ENCODE results near the gene BTRC. TPM values are rescaled to one million over a fixed set of nuclear protein-coding genes. Genes with fewer than 3 reads are reported as not detected.
A peak's percentile ranks its signal among the peaks of the same experiment; 100 is the strongest.

The BTRC gene
- total RNA-seq, 1 experiment from 2014 or later: 29.1 TPM

DNA sequence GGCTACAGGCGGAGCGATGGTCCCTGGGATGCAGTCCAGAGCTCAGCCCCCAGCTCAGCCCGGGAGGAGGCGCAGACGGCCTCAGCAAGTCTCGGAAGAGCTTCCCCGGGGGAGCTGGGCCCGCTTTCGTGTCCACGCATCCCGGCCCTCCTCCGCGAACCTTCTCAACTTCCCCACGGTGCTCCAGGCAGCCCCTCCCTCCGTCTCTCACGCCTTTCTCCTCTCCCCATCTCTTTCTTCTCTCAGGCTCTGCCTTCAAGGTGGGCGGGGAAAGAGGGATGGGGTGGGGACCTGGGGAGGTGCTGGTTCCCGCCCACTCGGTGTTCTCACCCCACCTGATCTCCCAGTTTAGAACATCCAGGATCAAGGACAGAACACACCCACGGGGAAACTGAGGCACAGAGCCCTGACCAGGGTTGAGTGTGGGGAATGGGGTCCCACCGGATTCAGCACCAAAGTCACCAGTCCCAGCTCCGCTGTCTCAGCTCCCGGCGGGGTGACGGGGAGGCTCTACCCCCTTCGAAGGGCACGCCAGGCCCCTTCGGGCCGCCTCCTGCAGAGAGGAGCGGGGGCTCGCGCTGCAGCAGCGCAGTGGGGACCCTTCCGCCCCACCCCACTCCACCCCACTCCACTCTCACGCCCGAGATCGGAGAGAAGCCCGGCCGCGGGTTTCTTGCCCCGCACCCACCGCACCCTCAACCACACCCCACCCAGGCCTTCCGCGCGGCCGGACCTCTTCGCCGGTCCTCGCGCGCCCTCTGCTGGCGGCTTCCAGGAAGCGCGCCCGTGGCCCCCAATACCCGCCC is 215.9 kb downstream of the BTRC start:
- Histone ChIP-seq H3K36me3 (ENCODE audit: control insufficient read depth in 1 of 2, insufficient read depth in 2 of 2, low read length in 2 of 2) (no peaks in the 10 kb centered on the region), H3K27me3 (ENCODE audit: insufficient read depth, low read length) (no peaks in the 10 kb centered on the region), H3K4me2 (ENCODE audit: low read length) (peak overlapping the region; percentile 100), H4K20me1 (ENCODE audit: insufficient read depth) (no peaks in the 10 kb centered on the region), H3K4me1 (ENCODE audit: control insufficient read depth in 1 of 2, insufficient read depth in 2 of 2, low read length in 2 of 2) (peaks cover 11 to 22% of the 10 kb centered on the region in 2 experiments), H3K9me2 (ENCODE audit: insufficient read depth) (no peaks in the 10 kb centered on the region), H2AFZ (ENCODE audit: low read depth, low read length, poor library complexity, severe bottlenecking) (peak overlapping the region; percentile 96), H3K9me3 (ENCODE audit: control insufficient read depth in 1 of 2, insufficient read depth in 1 of 2, low read depth in 1 of 2, low read length in 2 of 2) (no peaks in the 10 kb centered on the region), H3K27ac (ENCODE audit: low read depth, low read length) (peak overlapping the region; percentile 48; the same call in 1 of the 2 replicates), H3K9ac (ENCODE audit: low read length) (peak overlapping the region; percentile 72), H3K4me3 (replicated peaks in 1 of 2; ENCODE audit: low read depth in 1 of 2, low read length in 2 of 2) (peak overlapping the region; percentile 62 to 66), H3K79me2 (ENCODE audit: insufficient read depth, low read length) (no peaks in the 10 kb centered on the region)
- CTCF ChIA-PET: interaction anchor here (0.6 to 3.8 kb wide), 32 partner anchors 11 to 1363 kb away, joined by 3 to 130 read pairs (median 6); partner anchors contain the start of genes DPCD and POLL
- peak; percentile 65 for DNase-seq (ENCODE audit: low read depth, low spot score)
- RAD21 ChIA-PET (ENCODE audit: low non-redundant PET in 1 of 2, low total read pairs in 2 of 2, uncharacterized antibody in 2 of 2, unreplicated experiment in 2 of 2): interaction anchor here (0.6 to 3.7 kb wide), 13 partner anchors 18 to 474 kb away, joined by 3 to 31 read pairs (median 4); partner anchors contain the start of genes BTRC (in 1 of the 2), DPCD (in 1 of the 2) and POLL (in 1 of the 2)
- no TSS peak for BruUV-seq (replicated peaks)
- POLR2A ChIA-PET: interaction anchor here (0.6 to 2.8 kb wide), 6 partner anchors 172 to 408 kb away, joined by 3 to 14 read pairs (median 3); no protein-coding TSS in a partner anchor
- peak; percentile 89 for ATAC-seq
- intact Hi-C loops (cut with micrococcal nuclease): loop anchor here (1.0 to 10.0 kb wide), 5 partner anchors 269 to 505 kb away; partner anchors contain the start of gene KAZALD1
- TF ChIP-seq ELF1 (IDR thresholded peaks at IDR 0.05; ENCODE audit: borderline replicate concordance, low read depth) (no peak), TCF7L2 (IDR thresholded peaks at IDR 0.05; ENCODE audit: borderline replicate concordance, extremely low read depth, insufficient read depth, insufficient read length) (no peak), POLR2AphosphoS5 (IDR thresholded peaks at IDR 0.05; ENCODE audit: low read depth, low read length) (peak; percentile 42; the same call in 1 of the 2 replicates), FOSL1 (IDR thresholded peaks at IDR 0.05; ENCODE audit: low read depth) (no peak), SRF (IDR thresholded peaks at IDR 0.05; ENCODE audit: low read depth) (no peak), EZH2phosphoT487 (IDR thresholded peaks at IDR 0.05; ENCODE audit: borderline replicate concordance) (no peak), POLR2A (IDR thresholded peaks at IDR 0.05; ENCODE audit: borderline replicate concordance, extremely low read depth, insufficient read depth, insufficient read length) (peak; percentile 11), YY1 (IDR thresholded peaks at IDR 0.05; ENCODE audit: extremely low read depth, insufficient replicate concordance, low read depth, low read length) (no peak), CBX3 (IDR thresholded peaks at IDR 0.05; ENCODE audit: low read depth) (no peak), CEBPB (IDR thresholded peaks at IDR 0.05; ENCODE audit: low read depth) (no peak), ZNF274 (IDR thresholded peaks at IDR 0.05; ENCODE audit: low read depth, low read length) (no peak)
- TF ChIP-seq, protein P1, sequence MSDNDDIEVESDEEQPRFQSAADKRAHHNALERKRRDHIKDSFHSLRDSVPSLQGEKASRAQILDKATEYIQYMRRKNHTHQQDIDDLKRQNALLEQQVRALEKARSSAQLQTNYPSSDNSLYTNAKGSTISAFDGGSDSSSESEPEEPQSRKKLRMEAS (IDR thresholded peaks at IDR 0.05): no peak
- TF ChIP-seq, protein P2, sequence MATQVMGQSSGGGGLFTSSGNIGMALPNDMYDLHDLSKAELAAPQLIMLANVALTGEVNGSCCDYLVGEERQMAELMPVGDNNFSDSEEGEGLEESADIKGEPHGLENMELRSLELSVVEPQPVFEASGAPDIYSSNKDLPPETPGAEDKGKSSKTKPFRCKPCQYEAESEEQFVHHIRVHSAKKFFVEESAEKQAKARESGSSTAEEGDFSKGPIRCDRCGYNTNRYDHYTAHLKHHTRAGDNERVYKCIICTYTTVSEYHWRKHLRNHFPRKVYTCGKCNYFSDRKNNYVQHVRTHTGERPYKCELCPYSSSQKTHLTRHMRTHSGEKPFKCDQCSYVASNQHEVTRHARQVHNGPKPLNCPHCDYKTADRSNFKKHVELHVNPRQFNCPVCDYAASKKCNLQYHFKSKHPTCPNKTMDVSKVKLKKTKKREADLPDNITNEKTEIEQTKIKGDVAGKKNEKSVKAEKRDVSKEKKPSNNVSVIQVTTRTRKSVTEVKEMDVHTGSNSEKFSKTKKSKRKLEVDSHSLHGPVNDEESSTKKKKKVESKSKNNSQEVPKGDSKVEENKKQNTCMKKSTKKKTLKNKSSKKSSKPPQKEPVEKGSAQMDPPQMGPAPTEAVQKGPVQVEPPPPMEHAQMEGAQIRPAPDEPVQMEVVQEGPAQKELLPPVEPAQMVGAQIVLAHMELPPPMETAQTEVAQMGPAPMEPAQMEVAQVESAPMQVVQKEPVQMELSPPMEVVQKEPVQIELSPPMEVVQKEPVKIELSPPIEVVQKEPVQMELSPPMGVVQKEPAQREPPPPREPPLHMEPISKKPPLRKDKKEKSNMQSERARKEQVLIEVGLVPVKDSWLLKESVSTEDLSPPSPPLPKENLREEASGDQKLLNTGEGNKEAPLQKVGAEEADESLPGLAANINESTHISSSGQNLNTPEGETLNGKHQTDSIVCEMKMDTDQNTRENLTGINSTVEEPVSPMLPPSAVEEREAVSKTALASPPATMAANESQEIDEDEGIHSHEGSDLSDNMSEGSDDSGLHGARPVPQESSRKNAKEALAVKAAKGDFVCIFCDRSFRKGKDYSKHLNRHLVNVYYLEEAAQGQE (IDR thresholded peaks at IDR 0.05; ENCODE audit: low read depth): no peak
- TF ChIP-seq, protein P3, sequence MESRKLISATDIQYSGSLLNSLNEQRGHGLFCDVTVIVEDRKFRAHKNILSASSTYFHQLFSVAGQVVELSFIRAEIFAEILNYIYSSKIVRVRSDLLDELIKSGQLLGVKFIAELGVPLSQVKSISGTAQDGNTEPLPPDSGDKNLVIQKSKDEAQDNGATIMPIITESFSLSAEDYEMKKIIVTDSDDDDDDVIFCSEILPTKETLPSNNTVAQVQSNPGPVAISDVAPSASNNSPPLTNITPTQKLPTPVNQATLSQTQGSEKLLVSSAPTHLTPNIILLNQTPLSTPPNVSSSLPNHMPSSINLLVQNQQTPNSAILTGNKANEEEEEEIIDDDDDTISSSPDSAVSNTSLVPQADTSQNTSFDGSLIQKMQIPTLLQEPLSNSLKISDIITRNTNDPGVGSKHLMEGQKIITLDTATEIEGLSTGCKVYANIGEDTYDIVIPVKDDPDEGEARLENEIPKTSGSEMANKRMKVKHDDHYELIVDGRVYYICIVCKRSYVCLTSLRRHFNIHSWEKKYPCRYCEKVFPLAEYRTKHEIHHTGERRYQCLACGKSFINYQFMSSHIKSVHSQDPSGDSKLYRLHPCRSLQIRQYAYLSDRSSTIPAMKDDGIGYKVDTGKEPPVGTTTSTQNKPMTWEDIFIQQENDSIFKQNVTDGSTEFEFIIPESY (IDR thresholded peaks at IDR 0.05; ENCODE audit: extremely low read depth, insufficient replicate concordance, low read length): no peak
- TF ChIP-seq, protein P4, sequence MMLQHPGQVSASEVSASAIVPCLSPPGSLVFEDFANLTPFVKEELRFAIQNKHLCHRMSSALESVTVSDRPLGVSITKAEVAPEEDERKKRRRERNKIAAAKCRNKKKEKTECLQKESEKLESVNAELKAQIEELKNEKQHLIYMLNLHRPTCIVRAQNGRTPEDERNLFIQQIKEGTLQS (IDR thresholded peaks at IDR 0.05): no peak
- TF ChIP-seq, protein P5, sequence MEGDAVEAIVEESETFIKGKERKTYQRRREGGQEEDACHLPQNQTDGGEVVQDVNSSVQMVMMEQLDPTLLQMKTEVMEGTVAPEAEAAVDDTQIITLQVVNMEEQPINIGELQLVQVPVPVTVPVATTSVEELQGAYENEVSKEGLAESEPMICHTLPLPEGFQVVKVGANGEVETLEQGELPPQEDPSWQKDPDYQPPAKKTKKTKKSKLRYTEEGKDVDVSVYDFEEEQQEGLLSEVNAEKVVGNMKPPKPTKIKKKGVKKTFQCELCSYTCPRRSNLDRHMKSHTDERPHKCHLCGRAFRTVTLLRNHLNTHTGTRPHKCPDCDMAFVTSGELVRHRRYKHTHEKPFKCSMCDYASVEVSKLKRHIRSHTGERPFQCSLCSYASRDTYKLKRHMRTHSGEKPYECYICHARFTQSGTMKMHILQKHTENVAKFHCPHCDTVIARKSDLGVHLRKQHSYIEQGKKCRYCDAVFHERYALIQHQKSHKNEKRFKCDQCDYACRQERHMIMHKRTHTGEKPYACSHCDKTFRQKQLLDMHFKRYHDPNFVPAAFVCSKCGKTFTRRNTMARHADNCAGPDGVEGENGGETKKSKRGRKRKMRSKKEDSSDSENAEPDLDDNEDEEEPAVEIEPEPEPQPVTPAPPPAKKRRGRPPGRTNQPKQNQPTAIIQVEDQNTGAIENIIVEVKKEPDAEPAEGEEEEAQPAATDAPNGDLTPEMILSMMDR (IDR thresholded peaks at IDR 0.05 in 2 of 3, conservative IDR thresholded peaks at IDR 0.05 in 1 of 3; ENCODE audit: borderline replicate concordance in 1 of 3, insufficient read depth in 1 of 3, low read depth in 2 of 3, low read length in 2 of 3): peak in 2 of 3 experiments; percentile 82 to 87; a peak in 4 of 6 replicates

Data from HCT116 (cell line).